HL-60 (cell line): Measurements from ENCODE around the gene CNN3.

ENCODE experiments used
- DNase-seq, 2 experiments: peaks; one replicate each; pipeline ENCODE4 v3.0.0-alpha.2; 2010 to 2020; ENCODE audit warnings: low read depth in 1 of 2, low spot score in 1 of 2
- H3K27ac ChIP-seq: fragments of 250-450 bp; sonication (Bioruptor Pico); replicated peaks from 2 replicates; pipeline ENCODE4 v1.5.1; 2020; ENCODE audit warnings: mild to moderate bottlenecking, moderate library complexity
- H3K27me3 ChIP-seq: fragments of 250-450 bp; sonication (Bioruptor Pico); 2 replicates; pipeline ENCODE4 v1.5.1; 2021; ENCODE audit warnings: mild to moderate bottlenecking, moderate library complexity; ENCODE audit not compliant: insufficient read depth, poor library complexity, severe bottlenecking
- H3K4me3 ChIP-seq: replicated peaks from 2 replicates; pipeline ENCODE4 v1.5.1; 2011; ENCODE audit warnings: mild to moderate bottlenecking, control low read depth, low read length; ENCODE audit not compliant: insufficient read depth
- GABPA ChIP-seq: IDR thresholded peaks from 2 replicates; pipeline ENCODE4 v1.6.1; 2012; ENCODE audit warnings: low read depth
- POLR2AphosphoS5 ChIP-seq: IDR thresholded peaks from 2 replicates; pipeline ENCODE4 v1.6.1; 2012; ENCODE audit warnings: low read depth
- SPI1 ChIP-seq: IDR thresholded peaks from 2 replicates; pipeline ENCODE4 v1.6.1; 2012; ENCODE audit warnings: low read depth, mild to moderate bottlenecking, borderline replicate concordance
- TF ChIP-seq, protein P1 (sequence below): IDR thresholded peaks from one replicate; pipeline ENCODE4 v1.5.1; 2011; ENCODE audit warnings: low read length, control low read depth, inconsistent platforms; ENCODE audit not compliant: insufficient read depth
- TF ChIP-seq, protein P2 (sequence below): IDR thresholded peaks from 2 replicates; pipeline ENCODE4 v1.6.1; 2012; ENCODE audit warnings: low read depth; ENCODE audit not compliant: insufficient replicate concordance

The CNN3 gene

GRCh38 chr1:94883691-94884090 is 43.2 kb downstream of the CNN3 start:
- Histone ChIP-seq H3K27me3 (no peaks in the 10 kb centered on the region), H3K4me3 (no peak overlapping the region), H3K27ac (no peak overlapping the region)
- DNase-seq: no peak
- no peak for TF ChIP-seq SPI1
- TF ChIP-seq, protein P1, sequence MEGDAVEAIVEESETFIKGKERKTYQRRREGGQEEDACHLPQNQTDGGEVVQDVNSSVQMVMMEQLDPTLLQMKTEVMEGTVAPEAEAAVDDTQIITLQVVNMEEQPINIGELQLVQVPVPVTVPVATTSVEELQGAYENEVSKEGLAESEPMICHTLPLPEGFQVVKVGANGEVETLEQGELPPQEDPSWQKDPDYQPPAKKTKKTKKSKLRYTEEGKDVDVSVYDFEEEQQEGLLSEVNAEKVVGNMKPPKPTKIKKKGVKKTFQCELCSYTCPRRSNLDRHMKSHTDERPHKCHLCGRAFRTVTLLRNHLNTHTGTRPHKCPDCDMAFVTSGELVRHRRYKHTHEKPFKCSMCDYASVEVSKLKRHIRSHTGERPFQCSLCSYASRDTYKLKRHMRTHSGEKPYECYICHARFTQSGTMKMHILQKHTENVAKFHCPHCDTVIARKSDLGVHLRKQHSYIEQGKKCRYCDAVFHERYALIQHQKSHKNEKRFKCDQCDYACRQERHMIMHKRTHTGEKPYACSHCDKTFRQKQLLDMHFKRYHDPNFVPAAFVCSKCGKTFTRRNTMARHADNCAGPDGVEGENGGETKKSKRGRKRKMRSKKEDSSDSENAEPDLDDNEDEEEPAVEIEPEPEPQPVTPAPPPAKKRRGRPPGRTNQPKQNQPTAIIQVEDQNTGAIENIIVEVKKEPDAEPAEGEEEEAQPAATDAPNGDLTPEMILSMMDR: no peak
- no peak for TF ChIP-seq POLR2AphosphoS5
- TF ChIP-seq, protein P2, sequence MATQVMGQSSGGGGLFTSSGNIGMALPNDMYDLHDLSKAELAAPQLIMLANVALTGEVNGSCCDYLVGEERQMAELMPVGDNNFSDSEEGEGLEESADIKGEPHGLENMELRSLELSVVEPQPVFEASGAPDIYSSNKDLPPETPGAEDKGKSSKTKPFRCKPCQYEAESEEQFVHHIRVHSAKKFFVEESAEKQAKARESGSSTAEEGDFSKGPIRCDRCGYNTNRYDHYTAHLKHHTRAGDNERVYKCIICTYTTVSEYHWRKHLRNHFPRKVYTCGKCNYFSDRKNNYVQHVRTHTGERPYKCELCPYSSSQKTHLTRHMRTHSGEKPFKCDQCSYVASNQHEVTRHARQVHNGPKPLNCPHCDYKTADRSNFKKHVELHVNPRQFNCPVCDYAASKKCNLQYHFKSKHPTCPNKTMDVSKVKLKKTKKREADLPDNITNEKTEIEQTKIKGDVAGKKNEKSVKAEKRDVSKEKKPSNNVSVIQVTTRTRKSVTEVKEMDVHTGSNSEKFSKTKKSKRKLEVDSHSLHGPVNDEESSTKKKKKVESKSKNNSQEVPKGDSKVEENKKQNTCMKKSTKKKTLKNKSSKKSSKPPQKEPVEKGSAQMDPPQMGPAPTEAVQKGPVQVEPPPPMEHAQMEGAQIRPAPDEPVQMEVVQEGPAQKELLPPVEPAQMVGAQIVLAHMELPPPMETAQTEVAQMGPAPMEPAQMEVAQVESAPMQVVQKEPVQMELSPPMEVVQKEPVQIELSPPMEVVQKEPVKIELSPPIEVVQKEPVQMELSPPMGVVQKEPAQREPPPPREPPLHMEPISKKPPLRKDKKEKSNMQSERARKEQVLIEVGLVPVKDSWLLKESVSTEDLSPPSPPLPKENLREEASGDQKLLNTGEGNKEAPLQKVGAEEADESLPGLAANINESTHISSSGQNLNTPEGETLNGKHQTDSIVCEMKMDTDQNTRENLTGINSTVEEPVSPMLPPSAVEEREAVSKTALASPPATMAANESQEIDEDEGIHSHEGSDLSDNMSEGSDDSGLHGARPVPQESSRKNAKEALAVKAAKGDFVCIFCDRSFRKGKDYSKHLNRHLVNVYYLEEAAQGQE: no peak
- no peak for TF ChIP-seq GABPA

DNA sequence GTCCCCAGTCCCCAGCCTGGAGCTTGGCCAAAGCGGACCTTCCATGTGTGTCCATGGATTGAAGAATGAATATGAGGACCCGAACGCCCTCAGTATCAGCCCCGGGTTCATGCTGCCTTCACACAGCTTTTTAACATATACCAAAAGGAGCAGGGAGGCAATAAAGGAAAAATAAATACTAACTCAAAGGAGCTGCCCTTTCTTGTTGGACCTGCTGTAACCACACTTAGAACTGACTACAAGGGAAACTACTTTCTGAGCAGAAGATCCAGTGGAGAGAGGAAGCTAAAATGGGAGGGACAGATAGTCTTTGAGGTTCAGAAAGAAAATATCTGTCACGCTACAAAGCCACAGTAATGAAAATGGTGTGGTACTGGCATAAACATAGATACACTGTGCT is 48.6 kb downstream of the CNN3 start:
- Histone ChIP-seq H3K4me3 (no peak overlapping the region), H3K27ac (no peak overlapping the region), H3K27me3 (peaks cover 3% of the 10 kb centered on the region)
- no peak for TF ChIP-seq GABPA
- DNase-seq: no peak

DNA sequence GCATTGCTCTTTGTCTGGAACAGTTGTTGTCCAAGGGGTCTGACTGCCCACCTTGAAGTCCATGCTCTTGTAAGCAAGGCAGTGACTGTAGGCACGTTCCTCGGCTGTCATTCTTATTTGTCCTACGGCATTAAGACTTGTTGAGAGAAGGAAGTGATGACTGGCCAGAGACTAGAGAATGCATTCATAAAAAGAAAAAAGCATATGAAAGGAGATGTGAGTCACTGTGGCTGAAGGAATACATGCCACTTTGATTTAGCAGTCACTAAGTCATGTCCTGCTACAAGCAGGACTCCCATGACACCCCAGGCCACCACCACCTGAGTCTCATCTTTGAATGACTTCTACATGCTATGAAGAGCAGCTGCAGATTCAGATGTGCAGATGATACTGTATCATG is 50.5 kb downstream of the CNN3 start:
- H3K27ac ChIP-seq: no peak overlapping the region
- no peak overlapping the region for H3K4me3 ChIP-seq
- H3K27me3 ChIP-seq: peaks cover 3% of the 10 kb centered on the region
- no peak for DNase-seq
- TF ChIP-seq GABPA: no peak
- TF ChIP-seq, protein P2: no peak

GRCh38 chr1:94875794-94876193 is 51.1 kb downstream of the CNN3 start:
- H3K27me3 ChIP-seq: peaks cover 3% of the 10 kb centered on the region
- H3K4me3 ChIP-seq: no peak overlapping the region
- TF ChIP-seq, protein P1: no peak
- TF ChIP-seq POLR2AphosphoS5 (no peak), SPI1 (no peak), GABPA (no peak)
- TF ChIP-seq, protein P2: no peak
- DNase-seq: no peak
- H3K27ac ChIP-seq: no peak overlapping the region
